ENCODE data around the gene PCDHA10.

The PCDHA10 gene

DNA sequence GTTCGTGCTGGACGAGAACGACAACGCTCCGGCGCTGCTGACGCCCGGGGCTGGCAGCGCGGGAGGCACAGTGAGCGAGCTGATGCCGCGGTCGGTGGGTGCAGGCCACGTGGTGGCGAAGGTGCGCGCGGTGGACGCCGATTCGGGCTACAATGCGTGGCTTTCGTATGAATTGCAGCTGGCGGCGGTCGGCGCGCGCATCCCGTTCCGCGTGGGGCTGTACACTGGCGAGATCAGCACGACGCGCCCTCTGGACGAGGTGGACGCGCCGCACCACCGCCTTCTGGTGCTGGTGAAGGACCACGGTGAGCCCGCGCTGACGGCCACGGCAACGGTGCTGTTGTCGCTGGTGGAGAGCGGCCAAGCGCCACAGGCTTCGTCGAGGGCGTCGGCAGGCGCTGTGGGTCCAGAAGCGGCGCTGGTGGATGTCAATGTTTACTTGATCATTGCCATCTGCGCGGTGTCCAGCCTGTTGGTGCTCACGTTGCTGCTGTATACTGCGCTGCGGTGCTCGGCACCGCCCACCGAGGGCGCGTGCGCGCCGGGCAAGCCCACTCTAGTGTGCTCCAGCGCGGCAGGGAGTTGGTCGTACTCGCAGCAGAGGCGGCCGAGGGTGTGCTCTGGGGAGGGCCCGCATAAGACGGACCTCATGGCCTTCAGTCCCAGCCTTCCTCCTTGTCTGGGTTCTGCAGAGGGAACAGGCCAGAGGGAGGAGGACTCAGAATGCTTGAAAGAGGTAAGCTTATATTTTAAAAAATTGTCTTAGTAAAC, 28.4 kb downstream of the PCDHA10 start:
- TF ChIP-seq, protein P1, sequence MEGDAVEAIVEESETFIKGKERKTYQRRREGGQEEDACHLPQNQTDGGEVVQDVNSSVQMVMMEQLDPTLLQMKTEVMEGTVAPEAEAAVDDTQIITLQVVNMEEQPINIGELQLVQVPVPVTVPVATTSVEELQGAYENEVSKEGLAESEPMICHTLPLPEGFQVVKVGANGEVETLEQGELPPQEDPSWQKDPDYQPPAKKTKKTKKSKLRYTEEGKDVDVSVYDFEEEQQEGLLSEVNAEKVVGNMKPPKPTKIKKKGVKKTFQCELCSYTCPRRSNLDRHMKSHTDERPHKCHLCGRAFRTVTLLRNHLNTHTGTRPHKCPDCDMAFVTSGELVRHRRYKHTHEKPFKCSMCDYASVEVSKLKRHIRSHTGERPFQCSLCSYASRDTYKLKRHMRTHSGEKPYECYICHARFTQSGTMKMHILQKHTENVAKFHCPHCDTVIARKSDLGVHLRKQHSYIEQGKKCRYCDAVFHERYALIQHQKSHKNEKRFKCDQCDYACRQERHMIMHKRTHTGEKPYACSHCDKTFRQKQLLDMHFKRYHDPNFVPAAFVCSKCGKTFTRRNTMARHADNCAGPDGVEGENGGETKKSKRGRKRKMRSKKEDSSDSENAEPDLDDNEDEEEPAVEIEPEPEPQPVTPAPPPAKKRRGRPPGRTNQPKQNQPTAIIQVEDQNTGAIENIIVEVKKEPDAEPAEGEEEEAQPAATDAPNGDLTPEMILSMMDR (IDR thresholded peaks at IDR 0.05) = no peak

GRCh38 chr5:140916325-140916724, 60.6 kb downstream of the PCDHA10 start:
- TF ChIP-seq, protein P1 (IDR thresholded peaks at IDR 0.05) = no peak
